IPS-15b (cell line): Measurements from ENCODE around the gene BBS7.

Experiments
- H3K27me3 ChIP-seq: one replicate; pipeline ENCODE4 v1.6.1; 2013; ENCODE audit warnings: low read length; ENCODE audit not compliant: control insufficient read depth, insufficient read depth
- H3K36me3 ChIP-seq: one replicate; pipeline ENCODE4 v1.6.1; 2013; ENCODE audit warnings: low read length; ENCODE audit not compliant: control insufficient read depth, insufficient read depth
- H3K4me1 ChIP-seq: one replicate; pipeline ENCODE4 v1.6.1; 2013; ENCODE audit warnings: mild to moderate bottlenecking, low read length; ENCODE audit not compliant: control insufficient read depth, insufficient read depth
- H3K4me3 ChIP-seq: one replicate; pipeline ENCODE4 v1.5.1; 2013; ENCODE audit warnings: low read depth, low read length
- H3K9ac ChIP-seq: one replicate; pipeline ENCODE4 v1.6.1; 2013; ENCODE audit warnings: low read depth, mild to moderate bottlenecking, low read length
- H3K9me3 ChIP-seq: one replicate; pipeline ENCODE4 v1.6.1; 2013; ENCODE audit warnings: mild to moderate bottlenecking, low read length; ENCODE audit not compliant: control insufficient read depth, insufficient read depth

BBS7 gene

DNA sequence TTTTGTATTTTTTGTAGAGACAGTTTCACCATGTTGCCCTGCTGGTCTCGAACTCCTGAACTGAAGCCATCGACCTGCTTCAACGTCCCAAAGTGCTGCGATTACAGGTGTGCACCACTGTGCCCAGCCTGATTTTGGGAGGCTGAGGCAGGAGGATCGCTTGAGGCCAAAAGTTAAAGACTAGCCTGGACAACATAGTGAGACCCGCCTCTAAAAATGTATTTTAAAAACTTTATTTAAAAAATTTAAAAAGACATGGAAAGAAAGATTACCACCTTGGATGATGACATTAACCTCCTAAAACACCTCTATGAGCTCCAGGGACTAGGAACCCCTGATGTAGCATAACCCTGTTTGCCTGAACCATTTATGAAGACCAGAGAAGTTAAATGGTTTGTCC is 5.8 kb upstream of the BBS7 start:
- H3K9ac ChIP-seq: no peak overlapping the region
- H3K27me3 ChIP-seq: no peaks in the 10 kb centered on the region
- no peaks in the 10 kb centered on the region for H3K9me3 ChIP-seq
- H3K36me3 ChIP-seq: no peaks in the 10 kb centered on the region
- H3K4me3 ChIP-seq: no peak overlapping the region
- no peaks in the 10 kb centered on the region for H3K4me1 ChIP-seq

DNA sequence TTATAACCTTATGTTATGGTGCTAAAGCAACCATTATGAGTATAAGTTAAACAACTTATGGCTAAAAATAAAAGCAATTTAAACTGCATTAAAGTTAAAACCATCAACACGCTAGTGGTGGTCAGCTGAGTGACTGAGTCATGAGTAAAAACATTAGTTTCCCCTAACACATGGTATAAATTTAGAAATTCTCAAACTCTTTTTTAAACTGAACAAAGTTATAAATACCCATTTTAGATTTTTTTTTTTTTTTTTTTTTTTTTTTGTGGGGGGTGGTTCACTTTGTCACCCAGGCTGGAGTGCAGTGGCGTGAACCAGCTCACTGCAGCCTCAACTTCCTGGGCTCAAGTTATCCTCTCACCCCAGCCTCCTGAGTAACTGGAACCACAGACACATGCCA is 5.4 kb upstream of the BBS7 start:
- H3K36me3 ChIP-seq: no peaks in the 10 kb centered on the region
- H3K9me3 ChIP-seq: no peaks in the 10 kb centered on the region
- no peaks in the 10 kb centered on the region for H3K27me3 ChIP-seq
- H3K4me1 ChIP-seq: no peaks in the 10 kb centered on the region
- no peak overlapping the region for H3K4me3 ChIP-seq
- no peak overlapping the region for H3K9ac ChIP-seq

DNA sequence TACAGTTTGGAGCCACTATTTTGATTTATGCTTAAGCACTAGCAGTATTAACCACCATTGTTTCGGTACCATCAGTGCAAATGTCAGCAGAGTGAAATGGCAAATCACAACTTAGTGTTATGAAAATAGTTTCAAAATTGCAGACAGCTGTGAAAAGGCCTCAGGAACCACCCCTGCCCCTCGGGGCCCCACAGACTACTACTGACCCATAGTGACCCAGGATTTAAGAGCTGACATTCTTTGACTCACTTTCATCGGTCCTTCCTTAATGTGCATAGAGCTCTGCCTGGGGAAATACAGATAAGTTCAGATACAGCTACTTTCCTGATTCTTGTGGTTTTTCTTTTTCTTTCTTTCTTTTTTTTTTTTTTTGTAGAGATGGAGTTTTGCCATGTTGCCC is 3.3 kb upstream of the BBS7 start:
- Histone ChIP-seq H3K9me3 (no peaks in the 10 kb centered on the region), H3K36me3 (no peaks in the 10 kb centered on the region), H3K27me3 (no peaks in the 10 kb centered on the region), H3K9ac (no peak overlapping the region), H3K4me1 (no peaks in the 10 kb centered on the region), H3K4me3 (no peak overlapping the region)

DNA sequence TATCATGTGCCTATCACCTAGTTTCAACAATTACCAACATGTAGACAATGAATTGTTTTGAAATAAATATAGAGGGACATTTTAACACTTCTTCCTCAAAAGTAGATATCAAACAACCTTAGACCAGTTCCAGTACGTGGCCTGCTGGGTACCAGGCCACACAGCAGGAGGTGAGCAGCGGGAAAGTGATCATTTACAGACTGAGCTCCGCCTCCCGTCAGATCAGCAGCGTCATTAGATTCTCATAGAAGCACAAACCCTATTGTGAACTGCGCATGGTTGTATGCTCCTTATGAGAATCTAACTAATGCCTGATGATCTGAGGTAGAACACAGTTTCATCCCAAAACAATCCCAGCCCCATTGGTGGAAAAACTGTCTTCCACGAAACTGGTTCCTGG is 6.5 kb downstream of the BBS7 start:
- H3K36me3 ChIP-seq: no peaks in the 10 kb centered on the region
- no peak overlapping the region for H3K4me3 ChIP-seq
- H3K27me3 ChIP-seq: no peaks in the 10 kb centered on the region
- H3K9me3 ChIP-seq: no peaks in the 10 kb centered on the region
- H3K4me1 ChIP-seq: no peaks in the 10 kb centered on the region
- no peak overlapping the region for H3K9ac ChIP-seq

DNA sequence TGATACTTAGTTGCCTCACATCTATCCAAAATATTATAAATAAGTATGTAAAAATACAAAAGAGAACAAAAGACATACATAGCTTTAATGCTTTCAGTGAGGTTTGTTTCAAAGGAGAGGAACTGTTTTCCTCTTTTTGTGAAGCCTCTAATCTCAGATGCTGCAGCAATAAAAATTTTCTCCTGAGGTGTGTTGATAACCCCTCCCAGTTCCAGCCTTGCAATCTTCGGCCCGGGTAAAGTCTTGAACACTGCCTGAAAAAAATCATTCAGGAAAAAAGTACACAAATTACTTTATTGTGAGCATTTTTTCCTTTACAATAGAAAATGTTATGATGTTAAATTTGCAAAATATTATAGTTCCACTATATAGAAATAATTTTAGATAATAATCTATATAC is 8.8 kb downstream of the BBS7 start:
- no peaks in the 10 kb centered on the region for H3K27me3 ChIP-seq
- H3K9me3 ChIP-seq: no peaks in the 10 kb centered on the region

DNA sequence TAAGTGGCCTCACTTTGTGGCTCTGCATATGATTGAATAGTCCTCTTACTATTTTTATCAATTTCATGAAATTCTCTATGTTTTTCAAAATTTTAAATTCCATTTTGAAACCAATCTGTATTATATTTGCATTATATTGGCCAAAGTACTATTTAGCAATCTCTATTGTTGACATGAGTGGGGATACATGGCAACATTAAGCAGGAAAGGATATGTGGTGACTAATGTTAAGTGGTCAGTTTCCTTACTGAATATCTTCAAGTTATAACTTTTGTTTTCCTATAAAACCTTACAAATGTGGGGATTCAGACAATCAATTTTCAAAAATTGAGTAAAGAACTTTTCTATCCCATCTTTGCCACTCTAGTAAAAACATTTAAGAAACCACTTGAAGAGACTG is 10.2 kb downstream of the BBS7 start:
- Histone ChIP-seq H3K27me3 (no peaks in the 10 kb centered on the region), H3K9ac (no peak overlapping the region), H3K4me1 (no peaks in the 10 kb centered on the region), H3K9me3 (no peaks in the 10 kb centered on the region), H3K4me3 (no peak overlapping the region), H3K36me3 (no peaks in the 10 kb centered on the region)

More for the DNA sequence above, 8.8 kb downstream of the BBS7 start:
- no peak overlapping the region for H3K4me3 ChIP-seq
- H3K9ac ChIP-seq: no peak overlapping the region
- H3K4me1 ChIP-seq: no peaks in the 10 kb centered on the region
- H3K36me3 ChIP-seq: no peaks in the 10 kb centered on the region

DNA sequence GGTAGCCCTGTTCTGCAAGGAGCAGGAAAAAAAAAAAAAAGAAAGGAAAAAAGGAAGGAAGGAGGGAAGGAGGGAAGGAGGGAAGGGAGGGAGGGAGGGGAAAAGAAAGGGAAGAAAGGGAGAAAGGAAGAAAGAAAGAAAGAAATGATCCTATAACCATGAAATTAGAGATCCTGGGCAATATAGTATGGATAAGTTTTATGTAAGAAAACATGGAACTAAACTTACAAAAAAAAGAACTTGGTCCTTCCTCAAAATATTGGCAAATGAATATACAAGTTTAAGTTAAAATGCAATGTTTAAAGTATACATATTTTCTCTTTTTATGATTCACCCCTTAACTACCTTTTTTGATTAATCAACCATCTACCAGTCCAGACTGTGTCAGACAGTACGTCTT is 18.9 kb downstream of the BBS7 start:
- Histone ChIP-seq H3K9me3 (no peaks in the 10 kb centered on the region), H3K27me3 (no peaks in the 10 kb centered on the region)

DNA sequence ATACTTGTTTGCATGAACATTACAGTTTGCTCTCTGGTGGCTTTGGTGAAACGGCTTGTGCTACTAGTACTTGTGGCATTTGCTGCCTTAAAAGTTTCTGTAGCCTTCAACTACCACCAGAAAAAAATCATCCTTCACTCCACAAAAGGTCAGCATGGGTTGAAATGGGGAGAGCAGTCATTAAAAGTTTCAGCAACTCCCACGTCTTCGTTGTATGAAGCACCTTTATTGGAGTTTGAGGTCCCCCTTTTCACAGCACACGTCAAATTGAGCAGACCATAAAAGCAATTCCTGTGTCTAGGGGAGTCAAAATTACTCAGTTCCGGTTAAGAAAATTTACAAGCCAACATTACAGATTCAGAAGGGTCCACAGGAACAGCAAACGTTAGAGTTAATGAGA is 23.6 kb downstream of the BBS7 start:
- Histone ChIP-seq H3K27me3 (no peaks in the 10 kb centered on the region), H3K36me3 (no peaks in the 10 kb centered on the region), H3K9ac (no peak overlapping the region), H3K9me3 (no peaks in the 10 kb centered on the region), H3K4me3 (no peak overlapping the region), H3K4me1 (no peaks in the 10 kb centered on the region)

More for the DNA sequence above, 18.9 kb downstream of the BBS7 start:
- no peaks in the 10 kb centered on the region for H3K4me1 ChIP-seq
- H3K36me3 ChIP-seq: no peaks in the 10 kb centered on the region
- no peak overlapping the region for H3K9ac ChIP-seq
- no peak overlapping the region for H3K4me3 ChIP-seq

DNA sequence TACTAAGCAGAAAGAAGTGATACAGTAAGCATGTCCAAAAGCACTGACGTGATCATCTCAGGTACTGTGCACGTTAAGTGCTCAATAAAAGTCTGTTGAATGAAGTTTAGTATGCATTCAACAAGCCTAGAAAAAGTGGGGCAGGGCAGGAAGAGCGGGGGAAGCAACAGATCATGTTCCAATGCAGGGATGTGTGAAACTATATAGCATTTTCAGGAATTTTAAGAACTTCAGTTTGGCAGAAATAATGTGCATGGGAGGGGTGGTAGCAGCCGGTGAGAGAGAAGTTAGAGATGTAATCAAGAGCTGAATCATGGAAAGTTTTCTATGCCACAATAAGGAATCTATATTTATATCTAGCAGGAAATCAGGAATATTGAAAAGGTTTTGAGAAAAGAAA is 27.4 kb downstream of the BBS7 start:
- H3K4me3 ChIP-seq: no peak overlapping the region
- H3K9me3 ChIP-seq: no peaks in the 10 kb centered on the region
- no peaks in the 10 kb centered on the region for H3K36me3 ChIP-seq
- H3K4me1 ChIP-seq: no peaks in the 10 kb centered on the region
- no peak overlapping the region for H3K9ac ChIP-seq
- H3K27me3 ChIP-seq: no peaks in the 10 kb centered on the region

DNA sequence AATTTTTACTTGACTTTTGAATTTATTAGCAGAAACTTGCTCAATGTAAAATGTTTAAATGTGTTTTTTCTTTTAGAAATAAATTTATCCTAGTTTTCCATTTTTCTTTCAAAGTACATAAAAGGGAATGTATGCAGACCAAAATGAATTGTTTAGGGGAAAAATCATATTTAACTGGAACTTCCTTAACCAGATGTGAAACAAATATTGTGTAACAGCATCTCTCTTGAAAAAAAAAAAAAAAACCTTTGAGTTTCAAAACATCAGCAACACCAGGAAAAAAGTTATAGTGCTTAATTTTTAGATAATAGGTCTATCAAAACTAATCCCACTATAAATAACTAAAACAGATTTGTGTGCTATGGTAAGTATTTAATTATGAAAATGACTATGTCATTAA is 32.1 kb downstream of the BBS7 start:
- Histone ChIP-seq H3K9me3 (no peaks in the 10 kb centered on the region), H3K27me3 (no peaks in the 10 kb centered on the region), H3K4me3 (no peak overlapping the region), H3K36me3 (no peaks in the 10 kb centered on the region), H3K4me1 (no peaks in the 10 kb centered on the region), H3K9ac (no peak overlapping the region)

DNA sequence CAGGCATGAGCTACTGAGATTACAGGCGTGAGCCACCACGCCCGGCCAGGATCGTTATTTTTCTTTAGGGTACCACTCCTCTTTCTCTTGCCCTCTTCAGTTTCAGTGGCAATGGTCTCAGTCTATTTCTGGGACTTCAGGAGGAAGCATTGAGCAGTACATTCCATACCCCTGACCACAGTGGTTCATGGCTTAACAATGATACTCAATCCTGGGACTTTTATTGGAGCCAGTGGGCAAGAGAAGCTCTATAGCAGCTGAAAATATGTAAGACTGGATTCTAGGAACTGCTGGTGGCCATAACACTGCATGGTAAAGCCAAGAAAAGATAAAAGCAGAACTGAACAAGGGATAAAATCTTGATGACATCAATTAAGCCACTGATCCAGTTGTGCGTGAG is 40.8 kb downstream of the BBS7 start:
- Histone ChIP-seq H3K27me3 (no peaks in the 10 kb centered on the region), H3K36me3 (peaks cover 4% of the 10 kb centered on the region), H3K4me3 (no peak overlapping the region), H3K9ac (no peak overlapping the region), H3K9me3 (no peaks in the 10 kb centered on the region), H3K4me1 (no peaks in the 10 kb centered on the region)

DNA sequence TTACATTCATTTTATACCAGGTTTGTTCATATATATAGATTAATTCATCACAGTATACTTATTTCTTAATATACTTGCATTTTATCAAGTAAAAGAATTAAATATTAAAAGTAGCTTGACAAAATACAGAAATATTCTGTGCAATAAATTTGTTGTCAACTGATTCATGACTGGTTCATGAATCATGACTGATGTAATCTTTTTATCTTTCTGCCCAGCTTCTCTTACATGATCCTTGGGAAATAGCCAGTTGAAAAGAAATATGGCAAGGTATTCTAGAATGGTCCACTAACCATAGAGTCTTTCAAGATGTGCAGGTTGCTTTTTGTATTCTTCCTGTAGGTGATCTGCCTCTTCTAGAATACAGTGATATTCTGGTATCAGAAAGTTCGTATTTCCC is 42.4 kb downstream of the BBS7 start:
- H3K4me3 ChIP-seq: no peak overlapping the region

DNA sequence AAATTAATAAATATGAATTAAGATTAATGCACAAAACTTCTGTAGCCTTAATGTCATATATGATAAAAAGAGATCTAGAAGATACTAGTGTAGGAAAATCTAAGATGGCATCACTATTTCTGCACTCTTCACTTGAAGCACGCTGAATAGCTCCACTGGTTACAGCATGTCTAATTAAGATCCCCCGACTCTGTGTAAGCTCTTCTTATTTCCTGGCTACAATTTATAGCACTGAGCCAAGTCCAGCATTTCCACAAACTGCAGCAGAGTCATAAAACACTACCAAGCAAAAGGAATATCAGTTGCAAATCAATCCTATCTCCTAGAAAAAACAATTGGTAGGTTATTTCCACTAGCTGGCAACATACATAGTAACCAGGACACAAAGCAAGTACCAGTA is 45.3 kb downstream of the BBS7 start:
- H3K4me1 ChIP-seq: peaks cover 3% of the 10 kb centered on the region
- H3K4me3 ChIP-seq: no peak overlapping the region
- no peaks in the 10 kb centered on the region for H3K9me3 ChIP-seq
- peaks cover 4% of the 10 kb centered on the region for H3K36me3 ChIP-seq
- no peak overlapping the region for H3K9ac ChIP-seq
- no peaks in the 10 kb centered on the region for H3K27me3 ChIP-seq

More for the DNA sequence above, 42.4 kb downstream of the BBS7 start:
- H3K36me3 ChIP-seq: peaks cover 8% of the 10 kb centered on the region
- H3K9ac ChIP-seq: no peak overlapping the region
- H3K27me3 ChIP-seq: no peaks in the 10 kb centered on the region
- H3K4me1 ChIP-seq: no peaks in the 10 kb centered on the region
- H3K9me3 ChIP-seq: no peaks in the 10 kb centered on the region
